Liver (tissue), 3 donors: ENCODE results near the gene CSMD2.
"Not testable (repeated sequence)": the region's sequence is repeated elsewhere in the genome, so short reads cannot be mapped to it uniquely, and the experiment has no call there.

Experiments
- CTCF ChIP-seq: fragments of 150-350 bp; IDR thresholded peaks from 2 replicates; pipeline ENCODE4 v1.5.1; 2017; ENCODE audit warnings: improper control_type of control experiment, low read depth, low read length; ENCODE audit not compliant: missing input control
- EGR1 ChIP-seq, 2 donors: IDR thresholded peaks; 2 replicates each; pipeline ENCODE4 v1.6.1; 2016 to 2018; ENCODE audit warnings: antibody characterized with exemption in 2 of 2, low read depth in 2 of 2
- FOXA2 ChIP-seq: IDR thresholded peaks from 2 replicates; pipeline ENCODE4 v1.6.1; 2016; ENCODE audit warnings: antibody characterized with exemption
- GABPA ChIP-seq, 2 donors: IDR thresholded peaks in 1 of 2; conservative IDR thresholded peaks in 1 of 2; 2 replicates each; pipeline ENCODE4 v1.6.1; 2016; ENCODE audit warnings: antibody characterized with exemption in 2 of 2, mild to moderate bottlenecking in 1 of 2, moderate library complexity in 1 of 2
- MAX ChIP-seq: IDR thresholded peaks from 2 replicates; pipeline ENCODE4 v1.6.1; 2016; ENCODE audit warnings: antibody characterized with exemption
- RAD21 ChIP-seq, 2 donors: IDR thresholded peaks; 2 replicates each; pipeline ENCODE4 v1.6.1; 2016; ENCODE audit warnings: antibody characterized with exemption in 2 of 2, mild to moderate bottlenecking in 2 of 2
- REST ChIP-seq: IDR thresholded peaks from 2 replicates; pipeline ENCODE4 v1.6.1; 2016; ENCODE audit warnings: antibody characterized with exemption, mild to moderate bottlenecking
- RXRA ChIP-seq, 2 donors: IDR thresholded peaks; 2 replicates each; pipeline ENCODE4 v1.6.1; 2017 to 2018; ENCODE audit warnings: antibody characterized with exemption in 2 of 2, mild to moderate bottlenecking in 1 of 2
- SP1 ChIP-seq: IDR thresholded peaks from 2 replicates; pipeline ENCODE4 v1.6.1; 2018; ENCODE audit warnings: antibody characterized with exemption, mild to moderate bottlenecking
- TAF1 ChIP-seq: conservative IDR thresholded peaks from 2 replicates; pipeline ENCODE4 v1.6.1; 2016; ENCODE audit warnings: antibody characterized with exemption, mild to moderate bottlenecking
- YY1 ChIP-seq: IDR thresholded peaks from 2 replicates; pipeline ENCODE4 v1.6.1; 2016; ENCODE audit warnings: antibody characterized with exemption, mild to moderate bottlenecking
- donor health status: healthy.
- donor health status: healthy.

- TF ChIP-seq RAD21 (IDR thresholded peaks at IDR 0.05); RXRA (IDR thresholded peaks at IDR 0.05); CTCF; MAX; SP1; GABPA (IDR thresholded peaks at IDR 0.05 in 1 of 2, conservative IDR thresholded peaks at IDR 0.05 in 1 of 2); EGR1 (IDR thresholded peaks at IDR 0.05; ENCODE audit: low read depth in 2 of 2); YY1; REST; FOXA2; TAF1: not testable (repeated sequence)
Observed at GRCh38 chr1:34092399-34092798, 72.6 kb downstream of the CSMD2 start.
